IPS-11a (cell line): Measurements from ENCODE around the gene LRPPRC.

ENCODE experiments used
- H3K4me3 ChIP-seq: one replicate; pipeline ENCODE4 v1.5.1; 2013; ENCODE audit warnings: low read depth, low read length, control low read depth

Gene LRPPRC

DNA sequence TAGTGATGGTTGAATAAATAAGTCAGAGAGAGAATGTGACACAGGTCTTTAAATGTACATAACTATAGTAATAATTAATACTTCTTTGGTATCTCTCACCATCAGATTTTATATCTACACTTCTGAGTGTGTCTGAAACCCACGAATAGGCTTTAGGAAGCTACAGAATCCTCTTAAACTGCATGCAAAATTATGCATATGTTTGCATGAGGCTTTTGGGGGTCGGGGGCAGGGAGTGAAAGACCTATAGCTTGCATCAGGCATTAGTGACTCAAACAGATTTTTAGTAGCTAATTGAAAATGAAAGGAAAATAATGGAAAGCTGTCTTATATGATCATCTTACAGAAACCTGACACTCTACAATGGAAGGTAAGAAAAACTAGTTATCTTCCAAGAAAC is 14.9 kb downstream of the LRPPRC start:
- H3K4me3 ChIP-seq = no peak overlapping the region

DNA sequence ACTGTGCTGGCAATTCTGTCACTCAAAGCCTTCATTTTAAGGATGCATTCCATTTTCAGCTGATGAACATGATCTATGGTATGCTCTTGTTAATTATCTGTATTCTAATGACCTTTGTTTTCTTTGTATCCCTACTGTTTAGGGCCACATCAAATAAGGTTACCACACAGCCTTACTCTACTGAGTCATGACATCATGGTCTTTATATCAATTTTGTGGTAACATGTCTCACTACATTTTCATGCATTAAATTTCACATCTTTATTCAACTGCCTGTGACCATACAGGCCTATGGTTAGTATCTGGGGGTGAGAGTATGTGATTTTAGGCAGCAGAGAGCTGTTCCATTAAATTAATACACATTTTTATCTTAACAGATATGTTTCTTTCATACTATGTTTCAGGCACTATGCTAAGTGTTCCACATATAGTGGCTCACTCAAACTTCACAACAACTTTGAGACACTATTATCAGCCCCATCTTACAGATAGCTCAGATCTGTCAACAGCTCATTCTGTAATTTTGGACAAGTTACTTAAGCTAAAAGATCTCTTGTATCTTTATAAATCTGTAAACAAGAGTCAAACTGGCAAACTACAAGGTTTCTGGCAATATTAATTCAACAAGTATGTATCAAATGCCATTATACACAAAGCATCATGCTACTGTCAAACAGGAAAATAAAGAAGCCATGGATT is 18.0 kb downstream of the LRPPRC start:
- no peak overlapping the region for H3K4me3 ChIP-seq

DNA sequence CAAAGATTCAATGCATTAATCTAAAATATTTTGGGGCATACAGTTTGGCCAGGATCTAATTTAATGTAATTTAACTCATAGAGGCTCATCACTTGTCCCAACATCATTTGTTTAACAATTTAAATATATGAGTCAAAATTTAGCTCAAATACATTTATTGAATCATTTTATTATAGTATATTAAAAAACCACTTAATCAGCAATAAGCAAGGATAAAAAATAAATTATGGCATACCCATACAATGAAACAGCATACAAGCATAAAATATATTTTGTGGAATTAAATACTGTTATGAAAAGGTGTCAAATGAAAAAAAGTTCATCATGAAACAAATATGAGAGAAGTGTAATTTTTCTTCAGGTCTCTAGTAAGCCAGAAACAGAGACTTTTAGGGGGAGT is 34.9 kb downstream of the LRPPRC start:
- no peak overlapping the region for H3K4me3 ChIP-seq

DNA sequence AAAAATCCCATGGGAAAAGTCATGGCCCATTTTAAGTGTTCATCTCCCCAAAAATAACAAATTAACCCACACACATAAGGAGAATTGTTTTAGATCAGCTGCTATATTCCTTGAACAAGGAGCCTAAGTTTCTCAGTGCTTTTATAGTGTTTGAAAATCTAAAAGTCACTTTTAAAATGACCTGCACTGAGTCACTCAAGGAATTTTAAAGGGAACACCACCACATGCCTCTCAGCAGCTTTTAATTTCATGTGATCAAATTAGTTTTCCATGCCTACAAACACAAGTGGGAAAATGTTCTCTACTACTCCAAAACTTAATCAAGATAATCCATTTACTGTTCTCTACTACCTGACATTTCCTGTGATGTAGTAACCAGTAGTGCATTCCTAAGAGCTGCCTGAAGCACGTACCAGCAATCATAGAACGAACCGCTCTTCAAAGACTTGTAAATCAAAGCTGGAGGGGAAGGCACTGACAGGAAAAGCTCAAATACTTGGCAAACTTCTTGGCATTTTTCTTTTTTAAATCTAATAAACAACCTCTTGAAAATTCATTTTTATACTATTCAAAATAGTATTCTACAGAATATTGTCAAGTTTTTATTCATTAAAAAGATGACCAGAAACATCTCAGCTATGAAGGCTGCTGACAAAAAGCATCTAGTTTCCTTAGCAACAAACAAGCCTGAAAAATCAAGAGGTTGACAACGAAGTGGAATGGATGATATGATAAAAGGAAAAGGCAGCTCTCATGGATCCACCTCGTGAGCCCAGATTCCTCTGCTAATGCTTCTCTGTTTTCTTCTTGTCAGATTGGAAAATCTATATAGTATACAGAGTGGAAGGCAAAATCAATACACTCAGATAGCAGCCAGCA is 37.2 kb downstream of the LRPPRC start:
- no peak overlapping the region for H3K4me3 ChIP-seq

DNA sequence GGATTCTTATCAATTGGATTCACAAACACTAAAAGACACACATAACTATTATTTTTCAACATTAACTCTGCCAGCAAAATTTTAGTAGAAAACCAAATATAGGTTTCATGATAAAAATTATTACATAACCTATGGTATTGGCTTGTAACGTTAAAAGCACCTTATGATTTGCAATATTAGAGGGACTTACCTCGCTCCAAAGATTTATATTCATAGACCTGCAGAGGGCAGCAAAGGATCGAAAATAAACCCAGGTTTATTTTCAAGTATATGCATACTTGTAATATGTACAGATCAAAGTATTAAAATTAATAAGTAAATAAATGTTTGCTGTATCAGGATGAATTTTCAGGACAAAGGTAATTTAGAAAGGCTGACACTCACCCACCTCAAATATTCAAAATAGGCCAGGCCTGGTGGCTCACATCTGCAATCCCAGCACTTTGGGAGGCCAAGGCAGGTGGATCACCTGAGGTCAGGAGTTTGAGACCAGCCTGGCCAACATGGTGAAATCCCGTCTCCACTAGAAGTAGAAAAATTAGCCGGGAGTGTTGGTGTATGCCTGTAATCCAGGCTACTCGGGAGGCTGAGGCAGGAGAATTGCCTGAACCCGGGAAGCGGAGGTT is 45.3 kb downstream of the LRPPRC start:
- no peak overlapping the region for H3K4me3 ChIP-seq

DNA sequence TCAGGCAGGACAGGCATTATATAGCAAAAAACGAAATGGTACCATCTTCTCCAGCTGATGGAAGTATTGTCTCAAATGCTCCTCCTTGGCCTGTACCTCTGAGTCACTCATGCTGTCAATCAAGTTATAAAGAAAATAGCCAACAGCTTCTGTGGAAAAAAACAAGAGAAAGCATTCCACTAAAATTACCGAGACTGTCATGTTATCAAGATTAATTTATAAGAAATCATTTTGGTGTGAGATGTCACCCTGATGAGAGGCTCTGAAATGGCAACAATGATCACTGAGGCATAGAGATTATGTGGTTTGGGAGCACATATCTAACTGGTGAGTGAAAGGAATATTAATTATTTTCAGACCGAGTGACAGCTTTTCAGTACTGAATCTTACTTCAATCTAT is 47.4 kb downstream of the LRPPRC start:
- H3K4me3 ChIP-seq = no peak overlapping the region

DNA sequence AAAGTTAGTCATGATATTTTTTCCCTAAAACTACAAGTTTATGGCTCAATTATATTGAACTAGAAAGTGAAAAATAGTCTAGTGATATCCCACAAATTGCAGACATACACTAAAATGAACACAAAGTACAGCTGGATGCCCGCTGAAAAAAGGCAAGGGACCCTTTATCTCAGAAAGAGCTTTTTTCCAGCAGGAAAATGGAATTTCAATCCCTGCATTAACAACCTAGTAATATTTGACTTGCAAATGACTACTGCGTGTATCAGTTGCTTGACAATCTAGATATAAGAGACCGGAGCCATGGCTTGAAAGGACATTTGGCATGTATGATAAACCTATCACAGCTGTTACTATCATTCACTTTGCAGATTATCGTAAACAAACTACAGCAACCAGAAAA is 49.1 kb downstream of the LRPPRC start:
- no peak overlapping the region for H3K4me3 ChIP-seq

DNA sequence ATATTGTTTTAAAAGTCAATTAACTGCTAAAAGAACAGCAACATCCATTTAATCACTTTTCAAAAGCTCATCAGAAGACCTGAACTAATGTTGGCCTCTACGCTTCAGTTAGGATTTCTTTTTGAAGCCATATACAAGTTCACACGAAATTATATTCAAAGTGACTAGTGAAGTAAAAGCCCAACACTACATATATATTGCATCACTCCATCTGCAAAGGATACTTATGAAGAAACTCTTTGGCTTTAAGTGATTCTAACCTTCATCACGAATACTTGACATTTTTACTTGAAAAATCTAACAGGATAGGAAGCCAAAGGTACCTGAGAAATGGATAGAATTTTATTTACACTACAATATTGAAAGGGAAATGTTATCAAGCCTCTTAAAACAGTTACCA is 50.4 kb downstream of the LRPPRC start:
- H3K4me3 ChIP-seq = no peak overlapping the region

DNA sequence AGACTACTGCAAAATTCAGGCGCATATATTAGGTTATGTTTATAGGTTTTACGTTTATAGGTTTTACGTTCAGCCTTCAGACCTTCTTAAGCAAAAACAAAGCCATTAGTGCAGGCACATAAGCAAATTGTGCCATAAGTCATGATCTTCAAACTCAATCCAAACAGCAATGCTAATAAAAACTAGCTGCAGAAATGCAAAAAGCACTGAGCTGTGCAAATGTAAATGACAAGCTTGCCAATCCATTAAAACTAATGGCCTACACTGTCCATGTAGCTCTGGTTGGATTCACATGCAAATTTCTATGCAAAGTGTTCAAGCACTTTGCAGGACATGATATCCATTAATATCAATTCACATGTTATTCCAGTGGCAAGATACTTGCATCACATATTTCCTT is 50.9 kb downstream of the LRPPRC start:
- H3K4me3 ChIP-seq = no peak overlapping the region

DNA sequence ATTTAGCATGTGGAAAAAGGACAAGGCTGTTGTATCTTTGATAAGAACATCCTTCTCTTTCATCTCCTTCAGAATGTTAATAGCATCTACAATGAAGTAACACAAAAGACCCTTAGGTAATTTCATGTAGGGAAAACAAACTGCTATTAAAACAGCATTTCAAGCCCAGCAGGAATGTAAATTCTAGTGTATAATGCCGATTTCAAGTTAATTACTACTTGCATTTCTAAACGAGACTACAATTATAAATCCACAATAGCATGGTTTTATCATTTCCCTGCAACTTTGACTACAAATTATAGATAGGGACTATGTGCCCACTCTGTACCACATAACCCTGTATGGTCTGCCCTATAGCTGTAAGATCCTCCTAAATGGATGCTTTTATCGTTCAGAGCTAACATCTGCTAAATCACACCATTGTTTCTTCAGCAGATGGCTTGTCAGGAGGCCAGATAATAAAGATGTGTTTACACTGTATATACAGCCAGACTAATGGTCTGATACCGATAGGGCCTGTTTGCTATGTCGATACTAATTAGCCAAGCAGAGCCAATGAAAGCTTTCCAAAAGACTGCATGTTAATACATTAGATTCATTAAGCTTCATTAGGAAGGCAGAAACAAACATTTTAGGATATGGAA is 51.9 kb downstream of the LRPPRC start:
- no peak overlapping the region for H3K4me3 ChIP-seq

DNA sequence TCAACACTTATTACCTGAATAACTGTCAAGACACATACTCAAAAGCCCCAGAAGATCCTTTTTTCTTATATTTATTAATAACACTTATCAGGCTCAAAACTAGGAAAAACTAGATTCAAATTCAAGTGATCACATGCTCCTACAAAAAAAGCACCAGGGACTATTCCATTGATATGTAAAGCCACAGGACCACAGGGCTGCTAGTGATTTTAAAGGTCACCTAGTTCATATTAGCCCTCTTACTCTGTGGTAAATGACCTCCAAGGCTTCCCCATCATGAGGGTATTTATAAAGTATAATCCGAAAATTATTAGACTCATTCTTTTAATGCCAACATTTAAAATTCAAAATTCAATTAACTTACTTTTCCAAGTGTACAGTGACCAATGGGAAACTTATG is 52.5 kb downstream of the LRPPRC start:
- no peak overlapping the region for H3K4me3 ChIP-seq

DNA sequence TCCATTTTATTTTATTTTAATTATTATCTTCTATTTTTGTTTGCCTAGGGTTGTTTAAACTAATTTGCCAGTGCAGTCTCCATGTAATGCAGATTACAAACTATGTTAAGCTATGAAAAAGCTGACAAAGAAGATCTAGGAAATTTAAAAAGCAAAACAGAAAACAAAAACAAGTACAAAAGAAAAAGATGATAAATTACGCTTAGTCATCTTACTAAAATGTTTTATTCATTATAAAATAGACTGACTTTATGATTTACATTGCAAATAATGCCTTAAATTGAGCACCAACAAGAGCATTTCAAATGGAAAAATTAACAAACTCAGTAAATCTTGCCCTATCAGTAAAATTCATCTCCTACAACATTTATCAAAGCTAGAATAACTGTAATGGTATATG is 52.9 kb downstream of the LRPPRC start:
- H3K4me3 ChIP-seq = no peak overlapping the region

DNA sequence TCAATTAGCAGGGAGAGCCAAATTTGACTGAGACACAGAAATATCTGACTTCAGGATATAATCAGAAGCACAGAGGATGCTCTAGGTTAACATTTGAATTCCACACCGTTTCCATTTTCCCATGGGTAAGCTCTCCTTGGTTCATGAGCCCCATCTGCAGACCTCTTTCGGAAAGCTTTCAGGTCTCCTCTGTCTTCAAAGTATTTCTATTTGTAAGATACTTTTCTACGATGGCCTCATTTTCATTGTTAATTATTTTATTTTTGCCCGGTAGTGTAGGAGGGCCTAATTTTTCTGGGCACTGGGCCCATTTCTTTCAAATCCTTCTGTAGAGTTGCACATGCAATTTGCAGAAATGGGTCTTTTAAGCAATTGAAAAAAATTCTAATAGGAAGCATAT is 53.8 kb downstream of the LRPPRC start:
- no peak overlapping the region for H3K4me3 ChIP-seq

DNA sequence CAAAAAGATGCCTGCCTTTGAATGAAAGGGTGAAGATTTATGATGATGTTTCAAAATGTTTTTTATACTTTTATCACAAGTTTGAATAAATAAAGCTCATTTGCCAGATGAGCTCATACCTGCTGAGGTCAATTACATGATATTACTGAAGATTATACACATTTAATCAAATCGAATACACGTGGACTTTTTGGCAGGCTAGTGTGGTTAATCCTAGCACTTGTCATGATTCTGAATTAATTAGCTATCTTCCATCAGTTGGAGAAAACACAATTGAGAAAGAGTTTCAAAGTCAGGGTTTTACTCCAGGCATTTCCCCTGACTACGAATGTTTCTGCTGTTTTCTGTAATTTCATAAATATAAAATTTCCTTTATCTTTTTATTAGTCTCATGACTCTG is 54.4 kb downstream of the LRPPRC start:
- H3K4me3 ChIP-seq = no peak overlapping the region

DNA sequence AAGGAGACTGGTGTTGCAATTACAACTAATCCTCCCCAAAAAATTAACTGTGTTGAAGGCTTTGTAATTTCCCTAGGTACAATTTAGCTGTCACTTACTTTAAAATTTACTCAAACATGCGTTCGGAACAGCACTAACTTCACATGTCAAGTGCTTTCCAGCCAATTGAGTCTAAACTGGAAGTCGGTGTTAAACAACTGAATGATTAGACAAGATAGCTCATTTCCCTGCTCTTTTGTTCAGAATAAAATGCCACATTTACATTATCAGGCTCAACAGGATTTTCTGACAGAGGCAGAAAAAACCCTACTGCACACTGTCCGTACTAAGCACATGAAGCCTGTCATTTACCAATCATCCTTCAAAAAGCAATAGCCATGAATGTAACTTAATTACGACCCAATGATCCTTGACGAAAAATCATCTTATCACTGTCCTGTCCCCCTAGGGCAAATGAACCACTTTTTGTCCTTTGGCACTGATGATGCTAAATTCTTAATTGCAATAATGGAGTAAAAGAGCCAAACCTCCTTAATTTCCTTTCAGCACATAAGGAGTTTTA is 56.0 kb downstream of the LRPPRC start:
- no peak overlapping the region for H3K4me3 ChIP-seq

DNA sequence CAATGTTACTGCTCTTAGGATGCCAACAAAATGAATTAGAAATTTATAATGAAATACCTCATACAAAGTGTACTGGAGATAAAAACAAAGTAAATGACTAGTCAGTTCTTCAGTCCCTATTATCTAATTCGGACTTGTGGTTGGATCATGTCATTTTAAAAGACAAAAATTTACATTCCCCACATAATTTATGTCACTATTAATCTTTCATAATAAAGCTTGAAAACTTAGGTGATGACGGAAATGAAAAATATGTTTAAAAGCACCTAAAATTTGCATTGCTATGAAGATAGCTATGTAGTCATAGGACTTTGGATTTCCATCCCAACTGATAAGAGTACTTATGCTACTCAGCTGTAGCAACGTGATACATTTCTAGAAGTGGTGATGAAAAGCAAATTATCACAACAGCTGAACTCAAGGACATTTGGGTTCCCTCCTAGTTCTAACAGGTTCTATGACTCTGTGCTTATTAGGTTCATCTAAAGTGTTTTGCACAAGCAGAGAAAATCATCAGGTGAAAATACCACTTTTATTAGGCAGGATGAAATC is 58.4 kb downstream of the LRPPRC start:
- no peak overlapping the region for H3K4me3 ChIP-seq

DNA sequence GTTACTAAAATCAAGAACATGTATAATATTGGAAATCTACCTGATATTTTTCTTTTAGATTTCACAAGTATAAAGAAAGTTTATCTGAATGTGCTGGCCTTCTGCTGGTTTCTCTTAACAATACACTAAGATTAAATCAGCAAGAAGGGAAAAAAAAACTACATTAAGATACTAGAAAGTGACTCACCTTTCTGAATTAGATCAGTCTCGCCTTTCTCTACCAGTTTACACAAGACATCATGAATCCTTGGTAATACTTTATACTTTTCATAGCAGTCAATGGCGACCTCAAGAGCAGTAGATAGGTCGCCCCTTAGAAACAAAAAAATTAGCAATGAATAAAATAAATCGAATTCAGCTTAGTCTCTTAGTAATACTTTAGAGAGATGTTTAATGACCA is 61.2 kb downstream of the LRPPRC start:
- no peak overlapping the region for H3K4me3 ChIP-seq

DNA sequence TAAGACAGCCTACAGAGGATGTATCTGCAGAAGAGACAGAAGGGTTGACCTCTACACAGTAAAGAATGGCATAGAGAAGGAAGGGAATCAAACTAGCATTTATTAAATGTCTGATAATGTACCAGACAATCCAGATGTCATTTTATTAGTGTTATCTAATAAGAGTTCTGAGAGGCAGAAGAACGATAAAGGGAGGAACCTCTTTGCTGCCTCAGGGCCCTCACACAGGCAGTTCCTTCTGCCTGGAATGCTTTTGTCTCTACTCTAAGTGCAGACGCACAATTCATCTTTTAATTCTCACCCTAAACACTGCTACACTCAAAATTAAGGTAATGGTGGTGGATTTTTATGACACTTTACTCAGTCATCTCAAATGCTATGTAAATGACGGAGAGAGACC is 64.5 kb downstream of the LRPPRC start:
- no peak overlapping the region for H3K4me3 ChIP-seq

DNA sequence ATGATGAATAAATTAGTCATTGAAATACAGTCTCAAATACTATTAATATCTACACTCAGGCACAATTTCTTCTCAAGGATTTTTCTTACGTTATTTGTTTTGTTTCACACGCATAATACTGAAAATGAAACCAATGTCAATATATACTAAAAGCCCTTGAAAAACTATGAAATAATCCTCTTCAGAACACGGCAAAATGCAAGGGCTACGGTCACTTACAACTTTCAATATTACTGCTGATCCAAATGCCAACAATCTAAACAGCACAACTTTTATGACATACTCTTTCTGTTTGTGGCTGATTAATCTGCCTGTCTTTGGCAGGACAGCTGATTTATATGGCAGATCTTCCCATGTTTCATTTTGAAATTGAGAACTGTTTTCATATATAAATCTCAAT is 68.3 kb downstream of the LRPPRC start:
- H3K4me3 ChIP-seq = no peak overlapping the region

DNA sequence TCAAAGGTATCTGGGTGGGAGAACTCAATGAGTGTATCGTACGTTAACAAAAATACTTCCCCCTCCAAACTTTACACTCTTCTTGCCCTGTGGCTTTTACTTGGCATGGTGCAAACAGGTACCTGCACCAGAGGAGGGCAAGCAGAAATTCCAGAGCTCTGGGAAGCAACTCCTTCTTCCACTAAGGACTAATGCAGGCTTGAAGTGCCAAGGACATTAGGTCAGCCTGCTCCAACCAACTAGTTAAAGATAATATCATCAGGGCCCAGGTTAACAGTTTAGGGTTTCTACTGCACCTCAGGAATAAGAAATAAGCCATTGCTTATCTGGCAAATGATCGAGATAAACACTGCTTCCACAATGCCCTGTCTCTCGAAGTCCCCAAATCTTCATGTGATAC is 70.4 kb downstream of the LRPPRC start:
- no peak overlapping the region for H3K4me3 ChIP-seq

DNA sequence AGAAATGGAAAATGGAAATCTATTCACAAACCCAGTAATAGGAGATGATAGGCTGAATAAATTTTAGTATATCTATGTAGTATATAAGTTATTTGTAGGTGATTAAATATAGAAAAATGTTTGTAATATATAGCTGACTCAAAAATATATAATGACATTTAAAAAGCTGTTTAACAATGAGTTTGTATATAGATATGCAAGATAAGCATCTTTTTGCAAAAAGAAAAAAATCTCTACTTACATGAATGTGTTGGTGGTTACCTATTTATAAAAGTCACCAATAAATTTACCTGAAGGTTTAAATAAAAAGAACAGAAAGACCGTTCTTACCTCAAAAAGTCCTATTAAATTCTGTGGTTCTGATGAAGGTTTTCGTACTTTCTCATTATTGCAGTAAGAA is 71.3 kb downstream of the LRPPRC start:
- no peak overlapping the region for H3K4me3 ChIP-seq
